OCI-LY1 (cell line): ENCODE measurements around the gene ROR1.

ENCODE experiments used
- H2AFZ ChIP-seq: fragments of 200-600 bp; sonication (generic), shearing (Covaris generic); 2 replicates; pipeline ENCODE4 v1.6.0; 2014; ENCODE audit warnings: antibody characterized with exemption, mild to moderate bottlenecking, low read length
- H3F3A ChIP-seq: fragments of 200-600 bp; sonication (generic), shearing (Covaris generic); 2 replicates; pipeline ENCODE4 v1.6.0; 2014; ENCODE audit warnings: mild to moderate bottlenecking, antibody characterized with exemption, low read length, moderate library complexity; ENCODE audit not compliant: insufficient read depth
- H3K27ac ChIP-seq: fragments of 200-600 bp; sonication (generic); 2 replicates; pipeline ENCODE4 v1.5.1; 2014; ENCODE audit warnings: low read length, mixed run types, mild to moderate bottlenecking, low read depth; ENCODE audit not compliant: poor library complexity, severe bottlenecking
- H3K27me3 ChIP-seq: fragments of 200-600 bp; sonication (generic); 2 replicates; pipeline ENCODE4 v1.6.0; 2014; ENCODE audit warnings: antibody characterized with exemption, mild to moderate bottlenecking, low read length, moderate library complexity; ENCODE audit not compliant: insufficient read depth
- H3K36me3 ChIP-seq: fragments of 200-600 bp; sonication (generic); 2 replicates; pipeline ENCODE4 v1.6.1; 2014; ENCODE audit warnings: mild to moderate bottlenecking, antibody characterized with exemption, low read length, moderate library complexity, mixed read lengths; ENCODE audit not compliant: insufficient read depth
- H3K4me1 ChIP-seq: fragments of 200-600 bp; sonication (generic); 2 replicates; pipeline ENCODE4 v1.5.1; 2014; ENCODE audit warnings: mild to moderate bottlenecking, low read length, moderate library complexity; ENCODE audit not compliant: insufficient read depth, severe bottlenecking
- H3K4me2 ChIP-seq: fragments of 200-600 bp; sonication (generic), shearing (Covaris generic); 2 replicates; pipeline ENCODE4 v1.6.1; 2014; ENCODE audit warnings: low read length
- H3K4me3 ChIP-seq: fragments of 200-600 bp; sonication (generic); 2 replicates; pipeline ENCODE4 v1.5.1; 2014; ENCODE audit warnings: low read length, low read depth, mild to moderate bottlenecking, mixed read lengths; ENCODE audit not compliant: poor library complexity, severe bottlenecking
- H3K79me2 ChIP-seq: fragments of 200-600 bp; shearing (Covaris generic); 2 replicates; pipeline ENCODE4 v1.6.1; 2016; ENCODE audit warnings: mixed run types, low read length, mixed read lengths; ENCODE audit not compliant: insufficient read depth
- H3K9ac ChIP-seq: fragments of 200-600 bp; sonication (generic), shearing (Covaris generic); 2 replicates; pipeline ENCODE4 v1.6.1; 2014; ENCODE audit warnings: mild to moderate bottlenecking, low read length, mixed read lengths
- H3K9me2 ChIP-seq: fragments of 200-600 bp; sonication (generic), shearing (Covaris generic); 2 replicates; pipeline ENCODE4 v1.6.1; 2014; ENCODE audit warnings: low read depth, mild to moderate bottlenecking, low read length, mixed read lengths
- H3K9me3 ChIP-seq: fragments of 200-600 bp; shearing (Covaris generic); 2 replicates; pipeline ENCODE4 v1.6.1; 2014; ENCODE audit warnings: low read length, mixed read lengths
- H4K20me1 ChIP-seq: fragments of 200-600 bp; sonication (generic), shearing (Covaris generic); 2 replicates; pipeline ENCODE4 v1.6.0; 2016; ENCODE audit warnings: mild to moderate bottlenecking, low read length; ENCODE audit not compliant: insufficient read depth
- EZH2 ChIP-seq: fragments of 200-600 bp; sonication (generic), shearing (Covaris generic); IDR thresholded peaks from 2 replicates; pipeline ENCODE4 v1.8.0; 2017; ENCODE audit warnings: borderline replicate concordance, mixed run types, mild to moderate bottlenecking, antibody characterized with exemption, low read length, moderate library complexity, mixed read lengths
- TF ChIP-seq, protein P1 (sequence below): fragments of 200-600 bp; sonication (generic), shearing (Covaris generic); IDR thresholded peaks from 2 replicates; pipeline ENCODE4 v1.5.1; 2017; ENCODE audit warnings: mild to moderate bottlenecking, antibody characterized with exemption, low read length, moderate library complexity, mixed read lengths

ROR1 gene

DNA sequence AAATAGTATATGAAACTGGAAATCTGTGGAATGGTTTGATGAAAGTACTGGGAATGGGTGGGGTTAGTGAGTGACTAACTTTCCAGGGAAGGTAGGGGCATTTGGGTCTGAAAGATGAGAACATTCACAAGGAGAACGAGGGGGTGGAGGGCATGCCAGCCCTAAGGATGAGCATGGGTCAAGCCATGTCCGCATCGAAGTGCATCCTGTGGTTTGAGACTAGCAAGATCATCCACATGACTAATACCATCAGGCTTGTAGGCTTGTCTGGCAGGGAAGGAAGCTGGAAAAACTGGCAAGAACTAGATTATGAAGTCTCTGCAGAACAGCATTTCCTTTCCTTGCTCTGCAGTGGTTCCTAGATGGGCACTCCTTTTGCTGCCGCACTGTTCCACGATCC, 359.2 kb downstream of the ROR1 start:
- Histone ChIP-seq H3K9ac (no peak overlapping the region), H3K4me3 (no peak overlapping the region), H3K27ac (no peak overlapping the region), H3K79me2 (no peaks in the 10 kb centered on the region), H3K9me3 (no peaks in the 10 kb centered on the region), H3F3A (no peaks in the 10 kb centered on the region), H2AFZ (no peak overlapping the region), H3K4me1 (no peaks in the 10 kb centered on the region), H3K4me2 (no peak overlapping the region), H3K36me3 (no peaks in the 10 kb centered on the region), H4K20me1 (no peaks in the 10 kb centered on the region), H3K9me2 (no peaks in the 10 kb centered on the region), H3K27me3 (no peaks in the 10 kb centered on the region)
- TF ChIP-seq, protein P1, sequence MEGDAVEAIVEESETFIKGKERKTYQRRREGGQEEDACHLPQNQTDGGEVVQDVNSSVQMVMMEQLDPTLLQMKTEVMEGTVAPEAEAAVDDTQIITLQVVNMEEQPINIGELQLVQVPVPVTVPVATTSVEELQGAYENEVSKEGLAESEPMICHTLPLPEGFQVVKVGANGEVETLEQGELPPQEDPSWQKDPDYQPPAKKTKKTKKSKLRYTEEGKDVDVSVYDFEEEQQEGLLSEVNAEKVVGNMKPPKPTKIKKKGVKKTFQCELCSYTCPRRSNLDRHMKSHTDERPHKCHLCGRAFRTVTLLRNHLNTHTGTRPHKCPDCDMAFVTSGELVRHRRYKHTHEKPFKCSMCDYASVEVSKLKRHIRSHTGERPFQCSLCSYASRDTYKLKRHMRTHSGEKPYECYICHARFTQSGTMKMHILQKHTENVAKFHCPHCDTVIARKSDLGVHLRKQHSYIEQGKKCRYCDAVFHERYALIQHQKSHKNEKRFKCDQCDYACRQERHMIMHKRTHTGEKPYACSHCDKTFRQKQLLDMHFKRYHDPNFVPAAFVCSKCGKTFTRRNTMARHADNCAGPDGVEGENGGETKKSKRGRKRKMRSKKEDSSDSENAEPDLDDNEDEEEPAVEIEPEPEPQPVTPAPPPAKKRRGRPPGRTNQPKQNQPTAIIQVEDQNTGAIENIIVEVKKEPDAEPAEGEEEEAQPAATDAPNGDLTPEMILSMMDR: no peak
- no peak for TF ChIP-seq EZH2

DNA sequence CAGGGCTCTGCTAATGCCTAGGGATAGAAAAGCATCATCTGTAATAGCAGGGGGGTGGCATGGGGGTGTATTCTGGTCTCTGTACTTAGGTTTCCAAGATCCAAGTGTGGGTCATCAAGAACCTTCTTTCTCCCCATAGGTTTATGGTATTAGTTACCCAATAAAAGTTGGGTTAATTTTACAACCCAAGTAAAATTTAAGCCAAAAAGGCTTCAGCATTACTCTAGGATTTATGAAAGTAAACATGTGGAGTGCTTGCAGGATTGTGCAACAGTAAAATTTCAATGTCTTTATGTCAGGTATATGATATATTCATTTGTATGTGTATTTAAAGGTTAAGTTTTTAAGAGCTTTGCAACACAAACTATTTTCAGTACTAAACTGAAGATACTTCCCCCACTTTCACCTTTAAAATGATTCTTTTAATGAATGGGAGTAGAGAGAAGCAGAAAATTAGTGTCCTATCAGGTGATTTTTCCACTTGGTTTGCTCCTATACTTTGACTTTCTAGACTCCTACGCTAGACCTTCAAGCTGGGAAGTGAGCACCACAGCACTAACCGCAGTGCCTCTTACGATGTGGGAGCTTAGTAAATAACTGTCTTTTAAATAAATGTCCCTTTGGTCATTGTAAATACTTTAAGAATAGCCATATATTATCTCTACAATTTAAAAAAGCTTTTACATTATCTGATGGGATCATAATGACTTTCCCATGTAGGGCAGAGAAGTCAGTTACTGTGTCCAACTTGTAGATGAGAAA, 361.8 kb downstream of the ROR1 start:
- H3K4me1 ChIP-seq: no peaks in the 10 kb centered on the region
- H3F3A ChIP-seq: no peaks in the 10 kb centered on the region
- H3K79me2 ChIP-seq: no peaks in the 10 kb centered on the region
- no peaks in the 10 kb centered on the region; the same call in 1 of the 2 replicates for H3K27me3 ChIP-seq
- no peak overlapping the region for H3K27ac ChIP-seq
- no peak overlapping the region for H3K4me3 ChIP-seq
- no peak overlapping the region for H3K9ac ChIP-seq
- H2AFZ ChIP-seq: no peak overlapping the region
- H3K4me2 ChIP-seq: no peak overlapping the region
- no peak for TF ChIP-seq EZH2
- TF ChIP-seq, protein P1: no peak
- no peaks in the 10 kb centered on the region for H4K20me1 ChIP-seq
- no peaks in the 10 kb centered on the region for H3K36me3 ChIP-seq
- H3K9me3 ChIP-seq: no peaks in the 10 kb centered on the region
- H3K9me2 ChIP-seq: no peaks in the 10 kb centered on the region

DNA sequence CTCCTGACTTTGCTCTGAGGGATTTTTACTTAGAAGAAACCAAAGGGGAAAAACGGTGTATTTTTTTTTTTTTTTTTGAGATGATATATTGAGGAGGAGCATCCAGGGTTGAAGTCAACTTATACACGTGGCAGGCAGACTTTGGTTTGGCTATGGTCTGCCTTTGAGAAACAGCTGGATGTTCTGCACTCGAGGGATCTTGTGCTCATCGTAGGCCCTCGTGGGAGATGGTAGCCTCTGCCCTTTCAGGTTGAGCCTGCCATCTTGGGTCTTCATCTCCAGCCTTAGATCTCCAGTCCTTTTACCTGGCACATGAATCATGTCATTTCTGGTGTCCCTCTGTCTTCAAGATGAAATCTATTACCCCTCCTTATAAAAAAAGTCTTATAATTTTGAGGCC, 362.5 kb downstream of the ROR1 start:
- Histone ChIP-seq H4K20me1 (no peaks in the 10 kb centered on the region), H3K4me1 (no peaks in the 10 kb centered on the region), H3K27ac (no peak overlapping the region), H3K9ac (no peak overlapping the region), H3K4me2 (no peak overlapping the region), H3K36me3 (no peaks in the 10 kb centered on the region), H2AFZ (no peak overlapping the region), H3F3A (no peaks in the 10 kb centered on the region), H3K9me3 (no peaks in the 10 kb centered on the region), H3K79me2 (no peaks in the 10 kb centered on the region), H3K9me2 (no peaks in the 10 kb centered on the region), H3K4me3 (no peak overlapping the region), H3K27me3 (no peaks in the 10 kb centered on the region; the same call in none of the 2 replicates)
- TF ChIP-seq, protein P1: no peak
- TF ChIP-seq EZH2: no peak
